HL-60 (cell line): ENCODE results near the gene RNU5D-1.

Source experiments
- POLR2AphosphoS5 ChIP-seq: IDR thresholded peaks from 2 replicates; pipeline ENCODE4 v1.6.1; 2012; ENCODE audit warnings: low read depth
- TF ChIP-seq, protein P1 (sequence below): IDR thresholded peaks from one replicate; pipeline ENCODE4 v1.5.1; 2011; ENCODE audit warnings: low read length, control low read depth, inconsistent platforms; ENCODE audit not compliant: insufficient read depth

DNA sequence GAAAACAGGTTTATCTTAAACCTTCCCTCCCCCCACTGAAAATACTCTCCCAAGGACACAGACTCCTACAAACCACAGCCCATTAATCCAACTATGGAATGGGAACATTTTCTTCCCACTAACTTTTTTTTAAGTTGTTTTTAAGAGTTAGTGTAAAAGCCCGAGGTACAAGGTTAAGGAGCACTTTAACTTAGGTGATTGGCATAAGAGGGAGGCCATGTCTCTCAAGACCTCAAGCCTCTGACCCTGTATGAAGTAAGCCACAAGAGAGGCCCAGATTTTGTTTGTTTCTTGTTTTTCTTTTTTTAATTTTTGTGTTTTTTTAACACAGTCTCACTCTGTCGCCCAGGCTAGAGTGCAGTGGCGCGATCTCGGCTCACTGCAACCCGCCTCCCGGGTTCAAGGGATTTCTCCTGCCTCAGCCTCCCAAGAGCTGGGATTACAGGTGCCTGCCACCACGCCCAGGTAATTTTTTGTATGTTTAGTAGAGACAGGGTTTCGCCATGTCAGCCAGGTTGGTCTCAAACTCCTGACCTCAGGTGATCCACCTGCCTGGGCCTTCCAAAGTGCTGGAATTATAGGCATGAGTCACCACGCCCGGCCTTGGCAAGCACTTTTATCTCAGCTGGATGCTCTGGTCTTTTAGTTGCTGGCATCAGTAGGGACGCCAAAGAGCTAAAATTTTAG, 42.1 kb downstream of the RNU5D-1 start:
- TF ChIP-seq, protein P1, sequence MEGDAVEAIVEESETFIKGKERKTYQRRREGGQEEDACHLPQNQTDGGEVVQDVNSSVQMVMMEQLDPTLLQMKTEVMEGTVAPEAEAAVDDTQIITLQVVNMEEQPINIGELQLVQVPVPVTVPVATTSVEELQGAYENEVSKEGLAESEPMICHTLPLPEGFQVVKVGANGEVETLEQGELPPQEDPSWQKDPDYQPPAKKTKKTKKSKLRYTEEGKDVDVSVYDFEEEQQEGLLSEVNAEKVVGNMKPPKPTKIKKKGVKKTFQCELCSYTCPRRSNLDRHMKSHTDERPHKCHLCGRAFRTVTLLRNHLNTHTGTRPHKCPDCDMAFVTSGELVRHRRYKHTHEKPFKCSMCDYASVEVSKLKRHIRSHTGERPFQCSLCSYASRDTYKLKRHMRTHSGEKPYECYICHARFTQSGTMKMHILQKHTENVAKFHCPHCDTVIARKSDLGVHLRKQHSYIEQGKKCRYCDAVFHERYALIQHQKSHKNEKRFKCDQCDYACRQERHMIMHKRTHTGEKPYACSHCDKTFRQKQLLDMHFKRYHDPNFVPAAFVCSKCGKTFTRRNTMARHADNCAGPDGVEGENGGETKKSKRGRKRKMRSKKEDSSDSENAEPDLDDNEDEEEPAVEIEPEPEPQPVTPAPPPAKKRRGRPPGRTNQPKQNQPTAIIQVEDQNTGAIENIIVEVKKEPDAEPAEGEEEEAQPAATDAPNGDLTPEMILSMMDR: no peak
- no peak for TF ChIP-seq POLR2AphosphoS5
